Transverse colon (tissue), 3 donors: ENCODE results near the gene LRP1B.

Source experiments
- CTCF ChIP-seq, 5 experiments: fragments of 200-600 bp in 3 of 5; fragments of 450-650 bp in 2 of 5; sonication (generic) in 3 of 5; IDR thresholded peaks; 1 replicate in 2 of 5; 2 replicates in 3 of 5; pipeline ENCODE4 v1.5.1; 2016 to 2017; ENCODE audit warnings: antibody characterized with exemption in 5 of 5, inconsistent platforms in 3 of 5, mild to moderate bottlenecking in 2 of 5, moderate library complexity in 1 of 5
- POLR2A ChIP-seq: fragments of 450-650 bp; IDR thresholded peaks from one replicate; pipeline ENCODE4 v1.6.1; 2016; ENCODE audit warnings: antibody characterized with exemption, mild to moderate bottlenecking, moderate library complexity

GRCh38 chr2:140489193-140489592 is 1641.6 kb downstream of the LRP1B start:
- no peak for TF ChIP-seq CTCF (IDR thresholded peaks at IDR 0.05)
- no peak for TF ChIP-seq POLR2A
